OCI-LY7 (cell line): Measurements from ENCODE around the gene BAHCC1. TPM values are rescaled to one million over a fixed set of nuclear protein-coding genes. Genes with fewer than 3 reads are reported as not detected.

Source experiments
- BruUV-seq: library from RNA; stranded (reverse); fragments of 400-500 nt; replicated peaks from 2 replicates; lab custom pipeline; 2021; lab: Mats Ljungman, UMichigan
- CTCF ChIA-PET: fragments of 300-600 bp; sonication (Branson Sonifier 250); formaldehyde crosslinking; loops from one replicate; lab custom pipeline; 2022; ENCODE audit warnings: antibody characterized with exemption; ENCODE audit not compliant: unreplicated experiment; lab: Charles Lee
- POLR2A ChIA-PET: fragments of 300-600 bp; sonication (Branson Sonifier 250); formaldehyde crosslinking; loops from one replicate; lab custom pipeline; 2022; ENCODE audit warnings: antibody characterized with exemption; lab: Charles Lee
- DNase-seq: peaks from one replicate; pipeline ENCODE4 v3.0.0-alpha.2; 2015; ENCODE audit warnings: low spot score
- H2AFZ ChIP-seq: fragments of 200-600 bp; sonication (generic), shearing (Covaris generic); 2 replicates; pipeline ENCODE4 v1.6.1; 2014; ENCODE audit warnings: mild to moderate bottlenecking, antibody characterized with exemption, low read length, moderate library complexity
- H3K27ac ChIP-seq: fragments of 200-600 bp; sonication (generic); 2 replicates; pipeline ENCODE4 v1.5.1; 2014; ENCODE audit warnings: mixed run types, low read depth, mild to moderate bottlenecking, moderate library complexity, low read length, inconsistent platforms; ENCODE audit not compliant: poor library complexity, severe bottlenecking
- H3K36me3 ChIP-seq: fragments of 200-600 bp; sonication (generic); 2 replicates; pipeline ENCODE4 v1.6.1; 2014; ENCODE audit warnings: mild to moderate bottlenecking, antibody characterized with exemption, low read length, moderate library complexity, mixed read lengths; ENCODE audit not compliant: insufficient read depth
- H3K4me1 ChIP-seq: fragments of 200-600 bp; sonication (generic); 2 replicates; pipeline ENCODE4 v1.5.1; 2014; ENCODE audit warnings: mild to moderate bottlenecking, low read length; ENCODE audit not compliant: insufficient read depth, poor library complexity, severe bottlenecking
- H3K4me2 ChIP-seq: fragments of 200-600 bp; sonication (generic); 2 replicates; pipeline ENCODE4 v1.6.1; 2014; ENCODE audit warnings: mild to moderate bottlenecking, low read length
- H3K4me3 ChIP-seq: fragments of 200-600 bp; sonication (generic); 2 replicates; pipeline ENCODE4 v1.5.1; 2014; ENCODE audit warnings: mild to moderate bottlenecking, low read depth, low read length; ENCODE audit not compliant: poor library complexity, severe bottlenecking
- H3K79me2 ChIP-seq: fragments of 200-600 bp; sonication (generic); 2 replicates; pipeline ENCODE4 v1.6.1; 2016; ENCODE audit warnings: low read depth, mild to moderate bottlenecking, low read length, moderate library complexity, mixed read lengths; ENCODE audit not compliant: insufficient read depth
- H3K9me2 ChIP-seq: fragments of 200-600 bp; sonication (generic); 2 replicates; pipeline ENCODE4 v1.6.1; 2016; ENCODE audit warnings: mild to moderate bottlenecking, low read length, mixed read lengths; ENCODE audit not compliant: insufficient read depth
- H3K9me3 ChIP-seq: fragments of 200-600 bp; sonication (generic); 2 replicates; pipeline ENCODE4 v1.6.1; 2014; ENCODE audit warnings: mild to moderate bottlenecking, mixed run types, low read length, mixed read lengths
- H4K20me1 ChIP-seq: fragments of 200-600 bp; sonication (generic); 2 replicates; pipeline ENCODE4 v1.6.1; 2014; ENCODE audit warnings: mild to moderate bottlenecking, antibody characterized with exemption, low read length, moderate library complexity, mixed read lengths; ENCODE audit not compliant: insufficient read depth
- CTCF ChIP-seq: fragments of 200-600 bp; sonication (generic); conservative IDR thresholded peaks from 2 replicates; pipeline ENCODE4 v1.5.1; 2014; ENCODE audit warnings: mild to moderate bottlenecking, antibody characterized with exemption, low read length, moderate library complexity, mixed read lengths
- EZH2phosphoT487 ChIP-seq: fragments of 200-600 bp; sonication (generic); IDR thresholded peaks from 2 replicates; pipeline ENCODE4 v1.6.1; 2018; ENCODE audit warnings: low read depth, borderline replicate concordance, mild to moderate bottlenecking, mixed run types, antibody characterized with exemption, low read length, moderate library complexity, mixed read lengths
- intact Hi-C: fragments of 100-400 bp; cut with micrococcal nuclease; formaldehyde crosslinking; loops from one replicate; pipeline ENCODE4 v1.10.0; 2022; ENCODE audit not compliant: unreplicated experiment
- total RNA-seq, 2 experiments: library from RNA; depleted of rRNA in 1 of 2; stranded (reverse); fragments of >200 nt in 1 of 2; shearing (Covaris generic) in 1 of 2; gene quantifications; 2 replicates each; pipeline ENCODE4 v1.2.3, GENCODE V29; 2014 to 2022

BAHCC1 gene
- total RNA-seq, 2 experiments from 2014 or later = 5.2 to 5.5 TPM

GRCh38 chr17:81436294-81436849 is 41.1 kb downstream of the BAHCC1 start:
- TF ChIP-seq EZH2phosphoT487 (no peak), CTCF (no peak)
- H4K20me1 ChIP-seq = no peaks in the 10 kb centered on the region
- CTCF ChIA-PET = interaction anchor here (0.6 kb wide), 2 partner anchors 123 to 133 kb away, joined by 3 to 16 read pairs; no protein-coding TSS in a partner anchor
- POLR2A ChIA-PET = interaction anchor here (0.7 kb wide), 1 partner anchor 107 kb away, joined by 3 read pairs; no protein-coding TSS in a partner anchor
- no peaks in the 10 kb centered on the region for H3K36me3 ChIP-seq
- H3K9me2 ChIP-seq = no peaks in the 10 kb centered on the region
- no peak overlapping the region for H3K4me2 ChIP-seq
- H3K4me1 ChIP-seq = peaks cover 9% of the 10 kb centered on the region
- no peaks in the 10 kb centered on the region for H3K79me2 ChIP-seq
- no peaks in the 10 kb centered on the region for H3K9me3 ChIP-seq
- H3K4me3 ChIP-seq = no peak overlapping the region
- no peak overlapping the region for H2AFZ ChIP-seq
- no TSS peak for BruUV-seq
- intact Hi-C loops = no loop called here
- no peak overlapping the region for H3K27ac ChIP-seq
- no peak for DNase-seq

DNA sequence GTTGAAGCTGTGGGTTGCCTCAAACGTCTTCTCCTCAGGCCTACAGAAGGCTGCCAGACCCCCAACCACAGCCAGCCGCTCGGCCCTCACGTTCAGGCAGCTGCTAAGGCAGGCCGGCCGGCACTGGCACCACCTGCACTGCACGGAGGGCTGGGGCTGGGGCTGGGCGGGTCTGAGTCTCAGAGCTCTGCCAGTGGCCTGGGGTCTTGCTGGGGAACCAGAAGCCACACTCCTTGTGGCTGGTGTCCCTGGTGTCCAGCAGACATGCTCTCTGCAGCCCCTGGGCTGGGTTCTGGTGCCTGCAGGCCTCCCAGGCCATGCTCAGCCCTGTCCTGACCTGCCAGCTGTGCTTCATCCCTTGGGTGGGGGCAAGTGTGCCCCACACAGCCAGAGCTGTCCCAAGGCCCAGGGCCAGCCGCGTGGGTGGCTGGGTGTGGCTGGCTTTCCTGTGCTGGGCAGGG is 42.0 kb downstream of the BAHCC1 start:
- intact Hi-C loops = no loop called here
- Histone ChIP-seq H3K36me3 (no peaks in the 10 kb centered on the region), H3K27ac (no peak overlapping the region), H3K79me2 (no peaks in the 10 kb centered on the region), H3K4me2 (no peak overlapping the region), H3K4me1 (peaks cover 9% of the 10 kb centered on the region), H4K20me1 (no peaks in the 10 kb centered on the region), H3K4me3 (no peak overlapping the region), H2AFZ (no peak overlapping the region), H3K9me3 (no peaks in the 10 kb centered on the region), H3K9me2 (no peaks in the 10 kb centered on the region)
- no peak for TF ChIP-seq CTCF
- TF ChIP-seq EZH2phosphoT487 = no peak
- POLR2A ChIA-PET = no interaction called here
- no peak for DNase-seq
- BruUV-seq = no TSS peak
- CTCF ChIA-PET = no interaction called here

- Histone ChIP-seq H3K27ac (no peak overlapping the region), H2AFZ (no peak overlapping the region), H3K9me2 (no peaks in the 10 kb centered on the region), H3K36me3 (no peaks in the 10 kb centered on the region), H3K4me3 (no peak overlapping the region), H3K4me1 (peaks cover 9% of the 10 kb centered on the region), H3K79me2 (no peaks in the 10 kb centered on the region), H3K9me3 (no peaks in the 10 kb centered on the region), H4K20me1 (no peaks in the 10 kb centered on the region), H3K4me2 (no peak overlapping the region)
- ChIA-PET CTCF (no interaction called here), POLR2A (no interaction called here)
- intact Hi-C loops = no loop called here
- TF ChIP-seq CTCF = no peak
- TF ChIP-seq EZH2phosphoT487 = no peak
- no peak for DNase-seq
- BruUV-seq = no TSS peak
These were observed 42.9 kb downstream of the BAHCC1 start for GRCh38 chr17:81438007-81438659.
